IPS-18c (cell line): ENCODE data around the gene CLIP1.
"Not testable (repeated sequence)": the region's sequence is repeated elsewhere in the genome, so short reads cannot be mapped to it uniquely, and the experiment has no call there.

ENCODE experiments used
- H3K4me3 ChIP-seq: 2 replicates; pipeline ENCODE4 v1.7.0; 2013; ENCODE audit warnings: low read depth, mild to moderate bottlenecking, low read length, moderate library complexity; ENCODE audit not compliant: insufficient read depth
- H3K9me3 ChIP-seq: one replicate; pipeline ENCODE4 v1.6.1; 2013; ENCODE audit warnings: mild to moderate bottlenecking, low read length, moderate library complexity; ENCODE audit not compliant: control insufficient read depth, insufficient read depth

The CLIP1 gene

GRCh38 chr12:122258939-122259338 is 163.5 kb downstream of the CLIP1 start:
- H3K9me3 ChIP-seq, H3K4me3 ChIP-seq: not testable (repeated sequence)

GRCh38 chr12:122258462-122258861 is 164.0 kb downstream of the CLIP1 start:
- not testable (repeated sequence) for H3K9me3 ChIP-seq

GRCh38 chr12:122250536-122250935 is 171.9 kb downstream of the CLIP1 start:
- no peaks in the 10 kb centered on the region for H3K9me3 ChIP-seq
- H3K4me3 ChIP-seq: no peak overlapping the region

More at GRCh38 chr12:122258462-122258861, 164.0 kb downstream of the CLIP1 start:
- not testable (repeated sequence) for H3K4me3 ChIP-seq

GRCh38 chr12:122250047-122250446 is 172.4 kb downstream of the CLIP1 start:
- Histone ChIP-seq H3K4me3 (no peak overlapping the region), H3K9me3 (no peaks in the 10 kb centered on the region)

GRCh38 chr12:122245553-122245952 is 176.9 kb downstream of the CLIP1 start:
- Histone ChIP-seq H3K4me3 (no peak overlapping the region), H3K9me3 (no peaks in the 10 kb centered on the region)

GRCh38 chr12:122244565-122245371 is 177.7 kb downstream of the CLIP1 start:
- H3K4me3 ChIP-seq: no peak overlapping the region
- no peaks in the 10 kb centered on the region for H3K9me3 ChIP-seq

- H3K9me3 ChIP-seq: no peaks in the 10 kb centered on the region
- no peak overlapping the region for H3K4me3 ChIP-seq
These were observed 178.5 kb downstream of the CLIP1 start for GRCh38 chr12:122243965-122244364.

- no peak overlapping the region for H3K4me3 ChIP-seq
- no peaks in the 10 kb centered on the region for H3K9me3 ChIP-seq
These were observed 183.6 kb downstream of the CLIP1 start for GRCh38 chr12:122238861-122239260.

GRCh38 chr12:122235741-122236140 is 186.7 kb downstream of the CLIP1 start:
- no peak overlapping the region for H3K4me3 ChIP-seq
- no peaks in the 10 kb centered on the region for H3K9me3 ChIP-seq

- H3K9me3 ChIP-seq: no peaks in the 10 kb centered on the region
- no peak overlapping the region for H3K4me3 ChIP-seq
These were observed 189.8 kb downstream of the CLIP1 start for GRCh38 chr12:122232691-122233090.

GRCh38 chr12:122230798-122231197 is 191.7 kb downstream of the CLIP1 start:
- H3K4me3 ChIP-seq: no peak overlapping the region

GRCh38 chr12:122228092-122228491 is 194.4 kb downstream of the CLIP1 start:
- Histone ChIP-seq H3K4me3 (no peak overlapping the region), H3K9me3 (no peaks in the 10 kb centered on the region)

More at GRCh38 chr12:122230798-122231197, 191.7 kb downstream of the CLIP1 start:
- no peaks in the 10 kb centered on the region for H3K9me3 ChIP-seq

- H3K4me3 ChIP-seq: no peak overlapping the region
- H3K9me3 ChIP-seq: no peaks in the 10 kb centered on the region
These were observed 195.1 kb downstream of the CLIP1 start for GRCh38 chr12:122227341-122227740.

GRCh38 chr12:122226366-122227125 is 195.9 kb downstream of the CLIP1 start:
- no peaks in the 10 kb centered on the region for H3K9me3 ChIP-seq
- H3K4me3 ChIP-seq: peak overlapping the region; percentile 31

- H3K4me3 ChIP-seq: peak within 1 kb of the TSS; percentile 100
- H3K9me3 ChIP-seq: no peaks in the 10 kb centered on the region
These were observed 196.6 kb downstream of the CLIP1 start, which contains the start of gene DIABLO for GRCh38 chr12:122225683-122226365. DIABLO (minus strand) TSS chr12:122226052; CDS start chr12:122226014, 38 bp downstream.
